BJ (cell line): ENCODE data around the gene CUTA. TPM values are rescaled to one million over a fixed set of nuclear protein-coding genes. Genes with fewer than 3 reads are reported as not detected.

Experiments
- CTCF ChIA-PET: fragments of 350-600 bp; formaldehyde crosslinking; extraction: SDS; loops from one replicate; lab custom pipeline; 2021; ENCODE audit warnings: antibody characterized with exemption, inconsistent platforms; lab: Yijun Ruan, JAX
- POLR2A ChIA-PET: fragments of 300-600 bp; sonication (Branson Sonifier 250); formaldehyde crosslinking; extraction: SDS; loops from one replicate; lab custom pipeline; 2021; ENCODE audit warnings: antibody characterized with exemption; lab: Charles Lee
- DNase-seq: peaks from one replicate; pipeline ENCODE4 v3.0.0-alpha.2; 2011; ENCODE audit warnings: low read depth
- H3K27me3 ChIP-seq: 2 replicates; pipeline ENCODE4 v1.6.0; 2011; ENCODE audit warnings: low read length; ENCODE audit not compliant: control insufficient read depth, insufficient read depth
- H3K36me3 ChIP-seq: 2 replicates; pipeline ENCODE4 v1.5.1; 2011; ENCODE audit warnings: low read length; ENCODE audit not compliant: control insufficient read depth, insufficient read depth
- H3K4me3 ChIP-seq: 2 replicates; pipeline ENCODE4 v1.5.1; 2011; ENCODE audit warnings: low read depth, mild to moderate bottlenecking, control low read depth, low read length
- polyA plus RNA-seq: library from polyadenylated mRNA; depleted of rRNA; stranded (reverse); fragments of >200 nt; gene quantifications from 2 replicates; pipeline ENCODE4 v1.2.3, GENCODE V29; 2011
- TF ChIP-seq, protein P1 (sequence below): IDR thresholded peaks from 2 replicates; pipeline ENCODE4 v1.5.1; 2011; ENCODE audit warnings: low read depth, mild to moderate bottlenecking, control low read depth, inconsistent platforms, low read length, moderate library complexity; ENCODE audit not compliant: insufficient read depth

CUTA gene
- polyA plus RNA-seq, 1 experiment, result 369 TPM

DNA sequence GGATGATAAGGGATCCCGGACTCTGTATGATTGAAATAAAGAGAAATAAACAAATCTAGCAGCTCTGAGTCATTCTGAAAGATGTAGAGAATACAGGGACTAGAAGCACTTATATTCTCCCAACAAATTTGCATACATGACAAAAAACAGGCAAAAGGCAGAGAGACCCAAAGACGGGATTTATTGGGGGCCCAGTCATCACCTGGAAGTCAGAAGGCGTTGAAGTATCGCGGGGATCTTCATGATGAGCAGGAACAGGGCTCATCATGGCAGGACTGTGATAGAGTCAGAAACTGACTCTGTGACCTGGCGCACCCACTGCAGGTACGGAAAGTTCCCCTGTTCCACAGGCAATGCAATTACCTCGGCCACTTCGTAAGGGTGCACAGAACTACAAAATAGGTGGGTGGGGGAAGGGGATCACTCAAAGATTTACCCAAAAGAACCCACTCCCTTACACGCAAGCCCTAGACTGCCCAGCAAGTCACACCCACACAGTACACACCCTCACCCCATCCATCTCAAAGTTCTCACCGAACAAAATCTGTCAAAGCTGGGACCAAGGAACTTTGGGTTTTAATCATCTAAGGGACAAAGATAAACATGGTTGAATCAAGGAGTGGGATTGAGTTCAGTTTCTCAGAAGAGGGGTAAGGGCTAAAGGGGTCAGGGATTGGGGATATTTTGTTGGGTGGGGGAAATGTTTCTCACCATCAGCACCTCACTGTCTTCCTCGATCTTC lies 1.4 kb downstream of the CUTA start:
- TF ChIP-seq, protein P1, sequence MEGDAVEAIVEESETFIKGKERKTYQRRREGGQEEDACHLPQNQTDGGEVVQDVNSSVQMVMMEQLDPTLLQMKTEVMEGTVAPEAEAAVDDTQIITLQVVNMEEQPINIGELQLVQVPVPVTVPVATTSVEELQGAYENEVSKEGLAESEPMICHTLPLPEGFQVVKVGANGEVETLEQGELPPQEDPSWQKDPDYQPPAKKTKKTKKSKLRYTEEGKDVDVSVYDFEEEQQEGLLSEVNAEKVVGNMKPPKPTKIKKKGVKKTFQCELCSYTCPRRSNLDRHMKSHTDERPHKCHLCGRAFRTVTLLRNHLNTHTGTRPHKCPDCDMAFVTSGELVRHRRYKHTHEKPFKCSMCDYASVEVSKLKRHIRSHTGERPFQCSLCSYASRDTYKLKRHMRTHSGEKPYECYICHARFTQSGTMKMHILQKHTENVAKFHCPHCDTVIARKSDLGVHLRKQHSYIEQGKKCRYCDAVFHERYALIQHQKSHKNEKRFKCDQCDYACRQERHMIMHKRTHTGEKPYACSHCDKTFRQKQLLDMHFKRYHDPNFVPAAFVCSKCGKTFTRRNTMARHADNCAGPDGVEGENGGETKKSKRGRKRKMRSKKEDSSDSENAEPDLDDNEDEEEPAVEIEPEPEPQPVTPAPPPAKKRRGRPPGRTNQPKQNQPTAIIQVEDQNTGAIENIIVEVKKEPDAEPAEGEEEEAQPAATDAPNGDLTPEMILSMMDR, result no peak
- ChIA-PET POLR2A (interaction anchor here (0.6 kb wide), 1 partner anchor 118 kb away, joined by 3 read pairs; no protein-coding TSS in a partner anchor), CTCF (interaction anchor here (1.5 kb wide), 1 partner anchor 9 kb away, joined by 5 read pairs; no protein-coding TSS in a partner anchor)
- Histone ChIP-seq H3K27me3 (no peaks in the 10 kb centered on the region), H3K4me3 (peak overlapping the region; percentile 81), H3K36me3 (peaks cover 25% of the 10 kb centered on the region)
- no peak for DNase-seq

GRCh38 chr6:33415831-33416230 lies 2.1 kb downstream of the CUTA start:
- Histone ChIP-seq H3K36me3 (peaks cover 25% of the 10 kb centered on the region), H3K27me3 (no peaks in the 10 kb centered on the region), H3K4me3 (peak overlapping the region; percentile 81)
- CTCF ChIA-PET, result interaction anchor here (1.0 to 1.6 kb wide), 3 partner anchors 10 to 166 kb away, joined by 3 to 4 read pairs (median 3); partner anchors contain the start of genes PFDN6 and WDR46
- DNase-seq, result no peak
- POLR2A ChIA-PET, result no interaction called here
- TF ChIP-seq, protein P1, result no peak

GRCh38 chr6:33414592-33415271 lies 3.2 kb downstream of the CUTA start:
- CTCF ChIA-PET, result interaction anchor here (0.8 to 1.6 kb wide), 4 partner anchors 11 to 165 kb away, joined by 3 to 4 read pairs (median 3); partner anchors contain the start of genes PFDN6 and WDR46
- POLR2A ChIA-PET, result no interaction called here
- TF ChIP-seq, protein P1, result peak; percentile 53
- H3K4me3 ChIP-seq, result no peak overlapping the region
- no peaks in the 10 kb centered on the region for H3K27me3 ChIP-seq
- H3K36me3 ChIP-seq, result peaks cover 25% of the 10 kb centered on the region
- DNase-seq, result no peak

DNA sequence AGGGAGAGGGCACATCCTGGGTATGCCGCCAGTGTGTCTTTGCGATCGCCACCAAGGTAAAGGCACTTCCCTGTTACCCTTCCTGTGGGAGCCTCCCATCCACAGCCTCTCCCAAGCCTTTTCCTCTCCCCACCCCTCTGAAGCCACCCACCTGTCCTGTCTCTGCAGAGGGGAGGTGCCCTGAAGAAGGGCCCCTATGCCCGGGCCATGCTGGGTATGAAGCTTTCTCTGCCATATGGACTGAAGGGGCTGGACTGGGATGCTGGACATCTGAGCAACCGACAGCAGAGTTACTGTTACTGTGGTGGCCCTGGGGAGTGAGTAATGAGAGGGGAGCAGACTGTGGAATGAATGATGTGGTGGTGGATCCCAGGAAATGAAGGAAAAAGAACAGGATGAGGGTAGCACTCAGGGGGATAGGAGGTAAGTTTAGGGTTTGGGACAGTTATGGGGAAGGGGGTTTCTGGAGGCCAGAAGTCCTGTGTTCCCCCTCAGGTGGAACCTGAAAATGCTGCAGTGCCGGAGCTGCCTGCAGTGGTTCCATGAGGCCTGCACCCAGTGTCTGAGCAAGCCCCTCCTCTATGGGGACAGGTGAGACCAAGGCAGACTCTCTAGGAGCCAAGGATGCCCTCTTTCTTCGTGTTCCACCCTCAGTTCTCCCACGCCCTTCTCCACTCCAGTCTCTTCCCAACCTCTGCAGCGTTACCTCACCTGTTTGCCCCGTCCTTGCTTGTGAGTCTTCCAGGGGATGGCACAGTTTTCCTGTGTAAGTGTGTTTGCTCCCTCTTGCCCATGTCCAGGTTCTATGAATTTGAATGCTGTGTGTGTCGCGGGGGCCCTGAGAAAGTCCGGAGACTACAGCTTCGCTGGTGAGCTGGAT lies 4.4 kb downstream of the CUTA start:
- DNase-seq, result no peak
- Histone ChIP-seq H3K36me3 (peaks cover 25% of the 10 kb centered on the region), H3K4me3 (no peak overlapping the region), H3K27me3 (no peaks in the 10 kb centered on the region)
- TF ChIP-seq, protein P1, result no peak
- ChIA-PET CTCF (no interaction called here), POLR2A (no interaction called here)
